ENCODE data around the gene C11orf87. TPM values are rescaled to one million over a fixed set of nuclear protein-coding genes. Genes with fewer than 3 reads are reported as not detected.

The C11orf87 gene
- total and polyA plus RNA-seq, 10 of the 15 experiments (the other 5 are each of a cell fraction or from before 2014, with no cell fraction given) = not detected

GRCh38 chr11:109424901-109425300, 2.9 kb downstream of the C11orf87 start:
- Histone ChIP-seq H3K27ac (ENCODE audit: control insufficient read depth, insufficient read depth) (no peak overlapping the region), H3K9ac (ENCODE audit: control insufficient read depth, insufficient read depth, low read length) (no peak overlapping the region), H3K36me3 (ENCODE audit: control insufficient read depth in 2 of 2, insufficient read depth in 2 of 2, low read length in 1 of 2) (no peaks in the 10 kb centered on the region), H4K20me1 (ENCODE audit: control insufficient read depth, insufficient read depth) (no peaks in the 10 kb centered on the region), H3K4me2 (ENCODE audit: control insufficient read depth, insufficient read depth) (no peak overlapping the region), H3K27me3 (replicated peaks in 1 of 2; ENCODE audit: control insufficient read depth in 2 of 2, insufficient read depth in 2 of 2, low read length in 1 of 2) (peaks cover 5 to 7% of the 10 kb centered on the region in 2 experiments), H3K4me1 (ENCODE audit: control insufficient read depth, insufficient read depth, low read length) (no peaks in the 10 kb centered on the region), H3K4me3 (no peak overlapping the region), H3K79me2 (ENCODE audit: control insufficient read depth, insufficient read depth, low read length) (no peaks in the 10 kb centered on the region), H3K9me3 (replicated peaks; ENCODE audit: control insufficient read depth, insufficient read depth, low read length) (no peaks in the 10 kb centered on the region), H2AFZ (ENCODE audit: control insufficient read depth, low read depth, low read length) (no peak overlapping the region)
- WGBS (ENCODE audit: insufficient coverage, insufficient replicate concordance, low lambda C conversion rate, missing lambda C conversion rate) = 20% methylated on average over 10 of the region's 10 CpGs
- BruUV-seq (replicated peaks) = no TSS peak
- no peak for ATAC-seq
- RAD21 ChIA-PET (ENCODE audit: unreplicated experiment) = no interaction called here
- SMC1A ChIA-PET (ENCODE audit: uncharacterized antibody, unreplicated experiment) = no interaction called here
- POLR2A ChIA-PET = interaction anchor here (0.6 kb wide), 1 partner anchor 112 kb away, joined by 3 read pairs; no protein-coding TSS in a partner anchor
- CTCF ChIA-PET = no interaction called here
- in situ Hi-C loops (cut with MboI) (no loop called here), intact Hi-C loops (cut with micrococcal nuclease; ENCODE audit: unreplicated experiment) (no loop called here)
- no peak for FAIRE-seq
- TF ChIP-seq YBX1 (IDR thresholded peaks at IDR 0.05) (no peak), REST (IDR thresholded peaks at IDR 0.05; ENCODE audit: low read depth, low read length) (peak; percentile 87)
- no peak for DNase-seq (ENCODE audit: low read depth, low spot score)

- Histone ChIP-seq H3K4me2 (ENCODE audit: control insufficient read depth, insufficient read depth) (no peak overlapping the region), H3K79me2 (ENCODE audit: control insufficient read depth, insufficient read depth, low read length) (no peaks in the 10 kb centered on the region), H3K4me3 (no peak overlapping the region), H4K20me1 (ENCODE audit: control insufficient read depth, insufficient read depth) (no peaks in the 10 kb centered on the region), H3K36me3 (ENCODE audit: control insufficient read depth in 2 of 2, insufficient read depth in 2 of 2, low read length in 1 of 2) (no peaks in the 10 kb centered on the region), H3K27me3 (replicated peaks in 1 of 2; ENCODE audit: control insufficient read depth in 2 of 2, insufficient read depth in 2 of 2, low read length in 1 of 2) (peaks cover 5 to 7% of the 10 kb centered on the region in 2 experiments), H3K4me1 (ENCODE audit: control insufficient read depth, insufficient read depth, low read length) (no peaks in the 10 kb centered on the region), H3K9ac (ENCODE audit: control insufficient read depth, insufficient read depth, low read length) (no peak overlapping the region), H3K27ac (ENCODE audit: control insufficient read depth, insufficient read depth) (no peak overlapping the region), H2AFZ (ENCODE audit: control insufficient read depth, low read depth, low read length) (no peak overlapping the region), H3K9me3 (replicated peaks; ENCODE audit: control insufficient read depth, insufficient read depth, low read length) (no peaks in the 10 kb centered on the region)
- 0% methylated on average over 2 of the region's 2 CpGs for WGBS (ENCODE audit: insufficient coverage, insufficient replicate concordance, low lambda C conversion rate, missing lambda C conversion rate)
- SMC1A ChIA-PET (ENCODE audit: uncharacterized antibody, unreplicated experiment) = interaction anchor here (0.5 kb wide), 1 partner anchor 42 kb away, joined by 3 read pairs; no protein-coding TSS in a partner anchor
- in situ Hi-C loops (cut with MboI) = no loop called here
- RAD21 ChIA-PET (ENCODE audit: unreplicated experiment) = interaction anchor here (1.5 kb wide), 1 partner anchor 15 kb away, joined by 4 read pairs; no protein-coding TSS in a partner anchor
- no peak for DNase-seq (ENCODE audit: low read depth, low spot score)
- no peak for ATAC-seq
- no peak for FAIRE-seq
- intact Hi-C loops (cut with micrococcal nuclease; ENCODE audit: unreplicated experiment) = no loop called here
- CTCF ChIA-PET = interaction anchor here (1.1 to 2.3 kb wide), 2 partner anchors 9 to 637 kb away, joined by 3 to 7 read pairs; no protein-coding TSS in a partner anchor
- POLR2A ChIA-PET = no interaction called here
- no TSS peak for BruUV-seq (replicated peaks)
- TF ChIP-seq IKZF2 (IDR thresholded peaks at IDR 0.05) (no peak), CBFB (IDR thresholded peaks at IDR 0.05; ENCODE audit: low read depth) (no peak), SIN3A (IDR thresholded peaks at IDR 0.05; ENCODE audit: low read depth, low read length) (no peak), LARP7 (IDR thresholded peaks at IDR 0.05) (no peak), PML (IDR thresholded peaks at IDR 0.05; ENCODE audit: low read length) (no peak), SMAD1 (IDR thresholded peaks at IDR 0.05; ENCODE audit: low read depth, partially characterized antibody) (no peak), SUZ12 (IDR thresholded peaks at IDR 0.05; ENCODE audit: unreplicated experiment) (no peak), TAF1 (IDR thresholded peaks at IDR 0.05; ENCODE audit: borderline replicate concordance, low read depth, low read length) (no peak), MEF2B (IDR thresholded peaks at IDR 0.05; ENCODE audit: partially characterized antibody, poor library complexity, severe bottlenecking) (no peak), ZBED1 (IDR thresholded peaks at IDR 0.05; ENCODE audit: borderline replicate concordance) (no peak), CHD1 (IDR thresholded peaks at IDR 0.05; ENCODE audit: low read depth, low read length) (no peak), KLF5 (IDR thresholded peaks at IDR 0.05; ENCODE audit: partially characterized antibody) (no peak), CBX3 (IDR thresholded peaks at IDR 0.05; ENCODE audit: borderline replicate concordance, low read depth) (no peak), EP300 (IDR thresholded peaks at IDR 0.05; ENCODE audit: borderline replicate concordance in 1 of 2, control insufficient read depth in 1 of 2, low read depth in 2 of 2, low read length in 2 of 2) (no peak)
Observed at GRCh38 chr11:109425554-109425953, 3.6 kb downstream of the C11orf87 start.
